Measurements from ENCODE around the gene PLS1.

DNA sequence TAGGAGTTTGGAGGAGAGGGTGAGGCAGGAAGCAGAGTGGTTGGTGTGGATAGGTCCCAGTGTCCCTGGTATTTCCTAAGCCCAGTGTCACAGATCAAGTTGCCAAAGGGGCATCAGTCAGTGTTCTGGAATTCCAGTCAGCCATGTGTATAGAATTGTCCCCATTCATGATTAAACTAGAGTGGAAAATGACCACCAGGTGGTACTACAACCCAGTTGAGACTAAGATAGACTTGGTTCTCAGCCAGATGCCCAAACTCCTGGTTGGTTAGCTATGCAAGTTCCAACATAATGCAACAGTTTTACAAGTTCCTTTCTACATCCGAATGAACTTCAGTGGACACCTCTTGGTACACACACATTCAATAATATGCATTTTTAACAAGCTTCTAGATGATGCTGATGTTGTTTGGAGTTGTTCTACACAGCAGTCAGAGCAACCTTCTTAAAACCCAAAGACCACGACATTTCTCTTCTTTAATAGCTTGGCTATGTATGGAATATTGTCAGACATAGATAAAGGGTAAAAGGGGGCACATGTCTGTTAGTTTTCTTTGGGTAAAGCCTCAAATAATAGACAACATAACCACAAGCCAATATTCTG lies 9.3 kb upstream of the PLS1 start:
- TF ChIP-seq, protein P1, sequence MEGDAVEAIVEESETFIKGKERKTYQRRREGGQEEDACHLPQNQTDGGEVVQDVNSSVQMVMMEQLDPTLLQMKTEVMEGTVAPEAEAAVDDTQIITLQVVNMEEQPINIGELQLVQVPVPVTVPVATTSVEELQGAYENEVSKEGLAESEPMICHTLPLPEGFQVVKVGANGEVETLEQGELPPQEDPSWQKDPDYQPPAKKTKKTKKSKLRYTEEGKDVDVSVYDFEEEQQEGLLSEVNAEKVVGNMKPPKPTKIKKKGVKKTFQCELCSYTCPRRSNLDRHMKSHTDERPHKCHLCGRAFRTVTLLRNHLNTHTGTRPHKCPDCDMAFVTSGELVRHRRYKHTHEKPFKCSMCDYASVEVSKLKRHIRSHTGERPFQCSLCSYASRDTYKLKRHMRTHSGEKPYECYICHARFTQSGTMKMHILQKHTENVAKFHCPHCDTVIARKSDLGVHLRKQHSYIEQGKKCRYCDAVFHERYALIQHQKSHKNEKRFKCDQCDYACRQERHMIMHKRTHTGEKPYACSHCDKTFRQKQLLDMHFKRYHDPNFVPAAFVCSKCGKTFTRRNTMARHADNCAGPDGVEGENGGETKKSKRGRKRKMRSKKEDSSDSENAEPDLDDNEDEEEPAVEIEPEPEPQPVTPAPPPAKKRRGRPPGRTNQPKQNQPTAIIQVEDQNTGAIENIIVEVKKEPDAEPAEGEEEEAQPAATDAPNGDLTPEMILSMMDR (IDR thresholded peaks at IDR 0.05) = peak; percentile 33 to 74 (median 63)
- TF ChIP-seq POLR2A (IDR thresholded peaks at IDR 0.05) = no peak
